SK-N-SH treated with all-trans-retinoic acid at 6 μM for 48 hours (cell line): ENCODE measurements around the gene TPPP.

ENCODE experiments used
- ATAC-seq: fragments of 200-7000 bp; cut with Tn5 transposase; 3 replicates; pipeline ENCODE4 v1.9.1; 2020; ENCODE audit warnings: mild to moderate bottlenecking, moderate library complexity
- ARNTL ChIP-seq: fragments of 450-650 bp; formaldehyde crosslinking; IDR thresholded peaks from 2 replicates; pipeline ENCODE4 v1.5.0; 2020; ENCODE audit warnings: low read depth, mild to moderate bottlenecking, moderate library complexity, borderline replicate concordance
- BACH2 ChIP-seq: fragments of 250-450 bp; sonication (Bioruptor Pico); IDR thresholded peaks from 2 replicates; pipeline ENCODE4 v1.9.0; 2021; ENCODE audit warnings: mild to moderate bottlenecking, borderline replicate concordance
- CREB5 ChIP-seq: fragments of 250-450 bp; sonication (Bioruptor Pico); IDR thresholded peaks from 2 replicates; pipeline ENCODE4 v1.5.1; 2020; ENCODE audit warnings: low read depth, mild to moderate bottlenecking, moderate library complexity
- CSDC2 ChIP-seq: fragments of 250-450 bp; sonication (Bioruptor Pico); IDR thresholded peaks from 2 replicates; pipeline ENCODE4 v1.5.0; 2020; ENCODE audit warnings: mild to moderate bottlenecking, moderate library complexity
- CSRNP3 ChIP-seq: fragments of 250-450 bp; sonication (Bioruptor Pico); IDR thresholded peaks from 2 replicates; pipeline ENCODE4 v1.5.1; 2021; ENCODE audit warnings: mild to moderate bottlenecking, moderate library complexity
- ESRRG ChIP-seq: fragments of 250-450 bp; sonication (Bioruptor Pico); IDR thresholded peaks from 2 replicates; pipeline ENCODE4 v1.6.1; 2021; ENCODE audit warnings: mild to moderate bottlenecking
- GLIS3 ChIP-seq: fragments of 250-450 bp; sonication (Bioruptor Pico); IDR thresholded peaks from 2 replicates; pipeline ENCODE4 v1.5.0; 2020; ENCODE audit warnings: mild to moderate bottlenecking, moderate library complexity
- ISL1 ChIP-seq: fragments of 250-450 bp; sonication (Bioruptor Pico); IDR thresholded peaks from 2 replicates; pipeline ENCODE4 v2.1.2; 2022; ENCODE audit warnings: mild to moderate bottlenecking, moderate library complexity
- POU6F1 ChIP-seq: fragments of 250-450 bp; sonication (Bioruptor Pico); IDR thresholded peaks from 2 replicates; pipeline ENCODE4 v1.8.0; 2021; ENCODE audit warnings: low read depth, mild to moderate bottlenecking, moderate library complexity, borderline replicate concordance
- PPARA ChIP-seq: fragments of 250-450 bp; sonication (Bioruptor Pico); IDR thresholded peaks from 2 replicates; pipeline ENCODE4 v1.5.0; 2020; ENCODE audit warnings: mild to moderate bottlenecking, borderline replicate concordance
- RARB ChIP-seq: fragments of 250-450 bp; sonication (Bioruptor Pico); IDR thresholded peaks from 2 replicates; pipeline ENCODE4 v1.8.0; 2021; ENCODE audit warnings: mild to moderate bottlenecking, moderate library complexity
- TCF4 ChIP-seq: fragments of 250-450 bp; sonication (Bioruptor Pico); IDR thresholded peaks from 2 replicates; pipeline ENCODE4 v1.8.0; 2021; ENCODE audit warnings: mild to moderate bottlenecking, moderate library complexity, borderline replicate concordance
- TOX ChIP-seq: fragments of 250-450 bp; sonication (Bioruptor Pico); IDR thresholded peaks from 2 replicates; pipeline ENCODE4 v1.8.0; 2021; ENCODE audit warnings: mild to moderate bottlenecking, moderate library complexity, borderline replicate concordance
- ZC3H10 ChIP-seq: fragments of 250-450 bp; sonication (Bioruptor Pico); IDR thresholded peaks from 2 replicates; pipeline ENCODE4 v1.5.1; 2021; ENCODE audit warnings: mild to moderate bottlenecking, moderate library complexity
- ZFP3 ChIP-seq: fragments of 250-450 bp; sonication (Bioruptor Pico); IDR thresholded peaks from 2 replicates; pipeline ENCODE4 v1.5.0; 2020; ENCODE audit warnings: mild to moderate bottlenecking, moderate library complexity
- ZFP30 ChIP-seq: fragments of 450-650 bp; formaldehyde crosslinking; IDR thresholded peaks from 2 replicates; pipeline ENCODE4 v1.5.0; 2022; ENCODE audit warnings: mild to moderate bottlenecking, moderate library complexity
- ZNF565 ChIP-seq: fragments of 450-650 bp; formaldehyde crosslinking; conservative IDR thresholded peaks from 2 replicates; pipeline ENCODE4 v1.5.0; 2020; ENCODE audit warnings: low read depth, mild to moderate bottlenecking, moderate library complexity
- ZNF70 ChIP-seq: fragments of 450-650 bp; formaldehyde crosslinking; IDR thresholded peaks from 2 replicates; pipeline ENCODE4 v1.5.0; 2020; ENCODE audit warnings: mild to moderate bottlenecking, moderate library complexity
- ZNF8 ChIP-seq: fragments of 450-650 bp; formaldehyde crosslinking; IDR thresholded peaks from 2 replicates; pipeline ENCODE4 v1.5.0; 2020; ENCODE audit warnings: mild to moderate bottlenecking, moderate library complexity
- TF ChIP-seq, protein P1 (sequence below): fragments of 250-450 bp; sonication (Bioruptor Pico); IDR thresholded peaks from 2 replicates; pipeline ENCODE4 v1.5.0; 2020; ENCODE audit warnings: mild to moderate bottlenecking, moderate library complexity
- TF ChIP-seq, protein P2 (sequence below): fragments of 250-450 bp; sonication (Bioruptor Pico); IDR thresholded peaks from 2 replicates; pipeline ENCODE4 v1.8.0; 2020; ENCODE audit warnings: mild to moderate bottlenecking, moderate library complexity, borderline replicate concordance

Gene TPPP

DNA sequence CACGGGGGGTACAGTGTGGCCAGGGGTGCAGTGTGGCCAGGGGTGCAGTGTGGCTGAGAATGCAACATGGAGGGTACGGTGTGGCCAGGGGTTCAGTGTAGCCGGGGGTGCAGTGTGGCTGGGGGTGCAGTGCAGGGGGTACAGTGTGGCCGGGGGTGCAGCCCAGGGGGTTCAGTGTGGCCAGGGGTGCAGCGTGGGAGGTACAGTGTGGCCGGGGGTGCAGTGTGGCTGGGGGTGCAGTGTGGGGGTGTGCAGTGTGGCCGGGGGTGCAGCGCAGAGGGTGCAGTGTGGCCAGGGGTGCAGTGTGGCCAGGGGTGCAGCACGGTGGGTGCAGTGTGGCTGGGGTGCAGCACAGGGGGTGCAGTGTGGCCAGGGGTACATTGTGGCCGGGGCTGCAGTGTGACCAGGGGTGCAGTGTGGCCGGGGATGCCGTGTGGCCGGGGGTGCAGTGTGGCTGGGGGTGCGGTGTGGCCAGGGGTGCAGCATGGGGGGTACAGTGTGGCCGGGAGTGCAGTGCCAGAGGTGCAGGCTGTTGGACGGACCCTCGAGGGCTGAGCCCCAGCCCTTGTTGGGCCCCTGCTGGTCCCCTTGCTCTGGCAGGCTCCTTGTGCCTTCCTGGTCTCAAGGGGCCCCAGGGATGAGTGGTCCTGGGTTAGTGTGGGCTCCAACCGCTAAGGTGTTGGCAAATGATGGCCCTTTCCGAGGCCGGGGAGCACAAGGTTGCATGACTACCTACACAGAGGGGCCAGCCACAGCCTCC is 17.9 kb downstream of the TPPP start:
- TF ChIP-seq CSRNP3 (CRISPR knock-in tag) (no peak), ZNF70 (CRISPR knock-in tag) (no peak), ISL1 (no peak), CSDC2 (CRISPR knock-in tag) (no peak), ARNTL (CRISPR knock-in tag) (no peak), TOX (CRISPR knock-in tag) (no peak), ESRRG (no peak), ZC3H10 (CRISPR knock-in tag) (no peak), PPARA (CRISPR knock-in tag) (no peak), RARB (no peak), GLIS3 (CRISPR knock-in tag) (no peak), ZFP30 (CRISPR knock-in tag) (no peak), BACH2 (CRISPR knock-in tag) (no peak), ZNF565 (CRISPR knock-in tag) (no peak), ZFP3 (CRISPR knock-in tag) (no peak), CREB5 (no peak)
- TF ChIP-seq, protein P1, sequence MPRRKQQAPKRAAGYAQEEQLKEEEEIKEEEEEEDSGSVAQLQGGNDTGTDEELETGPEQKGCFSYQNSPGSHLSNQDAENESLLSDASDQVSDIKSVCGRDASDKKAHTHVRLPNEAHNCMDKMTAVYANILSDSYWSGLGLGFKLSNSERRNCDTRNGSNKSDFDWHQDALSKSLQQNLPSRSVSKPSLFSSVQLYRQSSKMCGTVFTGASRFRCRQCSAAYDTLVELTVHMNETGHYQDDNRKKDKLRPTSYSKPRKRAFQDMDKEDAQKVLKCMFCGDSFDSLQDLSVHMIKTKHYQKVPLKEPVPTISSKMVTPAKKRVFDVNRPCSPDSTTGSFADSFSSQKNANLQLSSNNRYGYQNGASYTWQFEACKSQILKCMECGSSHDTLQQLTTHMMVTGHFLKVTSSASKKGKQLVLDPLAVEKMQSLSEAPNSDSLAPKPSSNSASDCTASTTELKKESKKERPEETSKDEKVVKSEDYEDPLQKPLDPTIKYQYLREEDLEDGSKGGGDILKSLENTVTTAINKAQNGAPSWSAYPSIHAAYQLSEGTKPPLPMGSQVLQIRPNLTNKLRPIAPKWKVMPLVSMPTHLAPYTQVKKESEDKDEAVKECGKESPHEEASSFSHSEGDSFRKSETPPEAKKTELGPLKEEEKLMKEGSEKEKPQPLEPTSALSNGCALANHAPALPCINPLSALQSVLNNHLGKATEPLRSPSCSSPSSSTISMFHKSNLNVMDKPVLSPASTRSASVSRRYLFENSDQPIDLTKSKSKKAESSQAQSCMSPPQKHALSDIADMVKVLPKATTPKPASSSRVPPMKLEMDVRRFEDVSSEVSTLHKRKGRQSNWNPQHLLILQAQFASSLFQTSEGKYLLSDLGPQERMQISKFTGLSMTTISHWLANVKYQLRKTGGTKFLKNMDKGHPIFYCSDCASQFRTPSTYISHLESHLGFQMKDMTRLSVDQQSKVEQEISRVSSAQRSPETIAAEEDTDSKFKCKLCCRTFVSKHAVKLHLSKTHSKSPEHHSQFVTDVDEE (CRISPR knock-in tag), result no peak
- TF ChIP-seq, protein P2, sequence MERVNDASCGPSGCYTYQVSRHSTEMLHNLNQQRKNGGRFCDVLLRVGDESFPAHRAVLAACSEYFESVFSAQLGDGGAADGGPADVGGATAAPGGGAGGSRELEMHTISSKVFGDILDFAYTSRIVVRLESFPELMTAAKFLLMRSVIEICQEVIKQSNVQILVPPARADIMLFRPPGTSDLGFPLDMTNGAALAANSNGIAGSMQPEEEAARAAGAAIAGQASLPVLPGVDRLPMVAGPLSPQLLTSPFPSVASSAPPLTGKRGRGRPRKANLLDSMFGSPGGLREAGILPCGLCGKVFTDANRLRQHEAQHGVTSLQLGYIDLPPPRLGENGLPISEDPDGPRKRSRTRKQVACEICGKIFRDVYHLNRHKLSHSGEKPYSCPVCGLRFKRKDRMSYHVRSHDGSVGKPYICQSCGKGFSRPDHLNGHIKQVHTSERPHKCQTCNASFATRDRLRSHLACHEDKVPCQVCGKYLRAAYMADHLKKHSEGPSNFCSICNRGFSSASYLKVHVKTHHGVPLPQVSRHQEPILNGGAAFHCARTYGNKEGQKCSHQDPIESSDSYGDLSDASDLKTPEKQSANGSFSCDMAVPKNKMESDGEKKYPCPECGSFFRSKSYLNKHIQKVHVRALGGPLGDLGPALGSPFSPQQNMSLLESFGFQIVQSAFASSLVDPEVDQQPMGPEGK (CRISPR knock-in tag), result no peak
- ATAC-seq, result no peak

DNA sequence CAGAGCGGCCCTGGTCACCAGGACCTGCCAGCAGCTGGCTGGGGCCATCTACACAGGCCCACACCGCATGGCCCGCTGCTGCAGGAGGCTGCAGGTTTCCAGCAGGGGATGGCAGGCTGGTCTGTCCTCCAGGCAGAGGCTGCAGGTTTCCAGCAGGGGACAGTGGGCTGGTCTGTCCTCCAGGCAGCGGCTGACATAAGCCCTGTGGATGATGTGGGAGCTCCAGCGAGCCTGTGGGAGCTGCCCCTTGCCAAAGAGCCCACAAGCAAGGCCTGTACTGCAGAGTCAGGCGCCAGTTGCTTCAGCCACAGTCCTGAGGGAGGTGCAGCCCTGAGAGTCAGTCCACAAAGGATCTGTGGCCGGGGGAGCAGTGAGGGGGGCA is 18.5 kb downstream of the TPPP start:
- TF ChIP-seq TOX (CRISPR knock-in tag) (no peak), ARNTL (CRISPR knock-in tag) (no peak), TCF4 (CRISPR knock-in tag) (no peak), GLIS3 (CRISPR knock-in tag) (no peak), ZNF8 (CRISPR knock-in tag) (no peak), POU6F1 (CRISPR knock-in tag) (no peak), ZFP3 (CRISPR knock-in tag) (no peak), PPARA (CRISPR knock-in tag) (no peak), ISL1 (no peak), ZC3H10 (CRISPR knock-in tag) (no peak), ESRRG (no peak), ZNF70 (CRISPR knock-in tag) (no peak), RARB (no peak), ZNF565 (CRISPR knock-in tag) (no peak), CREB5 (no peak)
- ATAC-seq, result no peak
